Measurements from ENCODE around the gene MUC22.
"Not testable (repeated sequence)": the region's sequence is repeated elsewhere in the genome, so short reads cannot be mapped to it uniquely, and the experiment has no call there.

MUC22 gene

GRCh38 chr6:30997301-30997700 lies 13.0 kb upstream of the MUC22 start:
- DNase-seq (ENCODE audit: extremely low read depth in 1 of 2, low read depth in 1 of 2): no peak

- DNase-seq (ENCODE audit: extremely low read depth in 1 of 2, low read depth in 1 of 2): no peak
Observed at GRCh38 chr6:30998785-30999184, 11.5 kb upstream of the MUC22 start.

- not testable (repeated sequence) for DNase-seq (ENCODE audit: extremely low read depth in 1 of 2, low read depth in 1 of 2)
Observed at GRCh38 chr6:31000067-31000860, 10.0 kb upstream of the MUC22 start.

- no peak for DNase-seq (ENCODE audit: extremely low read depth in 1 of 2, low read depth in 1 of 2)
Observed at GRCh38 chr6:31001281-31001888, 8.9 kb upstream of the MUC22 start.

- no peak for DNase-seq (ENCODE audit: extremely low read depth in 1 of 2, low read depth in 1 of 2)
Observed at GRCh38 chr6:31002471-31002870, 7.8 kb upstream of the MUC22 start.

- no peak for DNase-seq (ENCODE audit: extremely low read depth in 1 of 2, low read depth in 1 of 2)
Observed at GRCh38 chr6:31004794-31005193, 5.5 kb upstream of the MUC22 start.

GRCh38 chr6:31005249-31006020 lies 4.8 kb upstream of the MUC22 start:
- no peak for DNase-seq (ENCODE audit: extremely low read depth in 1 of 2, low read depth in 1 of 2)

- no peak for DNase-seq (ENCODE audit: extremely low read depth in 1 of 2, low read depth in 1 of 2)
Observed at GRCh38 chr6:31007694-31008093, 2.6 kb upstream of the MUC22 start.

GRCh38 chr6:31008165-31008564 lies 2.1 kb upstream of the MUC22 start:
- no peak for DNase-seq (ENCODE audit: extremely low read depth in 1 of 2, low read depth in 1 of 2)

GRCh38 chr6:31009731-31010130 lies 543 bp upstream of the MUC22 start:
- no peak for DNase-seq (ENCODE audit: extremely low read depth in 1 of 2, low read depth in 1 of 2)

GRCh38 chr6:31011153-31011552 lies 879 bp downstream of the MUC22 start:
- no peak for DNase-seq (ENCODE audit: extremely low read depth in 1 of 2, low read depth in 1 of 2)

GRCh38 chr6:31016659-31017299 lies 6.5 kb downstream of the MUC22 start:
- no peak for DNase-seq (ENCODE audit: extremely low read depth in 1 of 2, low read depth in 1 of 2)

GRCh38 chr6:31017436-31017835 lies 7.2 kb downstream of the MUC22 start:
- DNase-seq (ENCODE audit: extremely low read depth in 1 of 2, low read depth in 1 of 2): not testable (repeated sequence)

- DNase-seq (ENCODE audit: extremely low read depth in 1 of 2, low read depth in 1 of 2): no peak
Observed at GRCh38 chr6:31020057-31020456, 9.8 kb downstream of the MUC22 start.

- not testable (repeated sequence) for DNase-seq (ENCODE audit: extremely low read depth in 1 of 2, low read depth in 1 of 2)
Observed at GRCh38 chr6:31020631-31021255, 10.5 kb downstream of the MUC22 start.

GRCh38 chr6:31021705-31022531 lies 11.6 kb downstream of the MUC22 start:
- DNase-seq (ENCODE audit: extremely low read depth in 1 of 2, low read depth in 1 of 2): not testable (repeated sequence)

- DNase-seq (ENCODE audit: extremely low read depth in 1 of 2, low read depth in 1 of 2): no peak
Observed at GRCh38 chr6:31025595-31025994, 15.3 kb downstream of the MUC22 start.

- DNase-seq (ENCODE audit: extremely low read depth in 1 of 2, low read depth in 1 of 2): no peak
Observed at GRCh38 chr6:31031095-31031494, 20.8 kb downstream of the MUC22 start.

- no peak for DNase-seq (ENCODE audit: extremely low read depth in 1 of 2, low read depth in 1 of 2)
Observed at GRCh38 chr6:31033075-31033474, 22.8 kb downstream of the MUC22 start.

Measured in activated CD8-positive, alpha-beta memory T cell treated with anti-CD3 and anti-CD28 coated beads for 1 hour (primary cell).